HEK293 (cell line): ENCODE data around the gene RORB.

Experiments used
- CTCF ChIA-PET: fragments of 350-600 bp; formaldehyde crosslinking; extraction: SDS; loops from one replicate; lab custom pipeline; 2021; ENCODE audit warnings: antibody characterized with exemption; lab: Yijun Ruan, JAX
- POLR2A ChIA-PET: fragments of 300-600 bp; formaldehyde crosslinking; extraction: SDS; loops from one replicate; lab custom pipeline; 2020; ENCODE audit warnings: antibody characterized with exemption, inconsistent platforms; lab: Yijun Ruan, JAX
- H3K27ac ChIP-seq: fragments of 200-500 bp; sonication (Bioruptor generic); 2 replicates; pipeline ENCODE4 v1.5.1; 2014; ENCODE audit warnings: low read depth, low read length, control low read depth, inconsistent platforms; ENCODE audit errors: extremely low read depth
- H3K36me3 ChIP-seq, 2 experiments: fragments of 200-500 bp in 1 of 2; sonication (Bioruptor generic) in 1 of 2; 1 replicate in 1 of 2; 2 replicates in 1 of 2; pipeline ENCODE4 v1.5.1; 2014 to 2017; ENCODE audit warnings: inconsistent platforms in 2 of 2, low read length in 2 of 2; ENCODE audit not compliant: control insufficient read depth in 2 of 2, insufficient read depth in 1 of 2
- H3K4me1 ChIP-seq: fragments of 200-500 bp; sonication (Bioruptor generic); 2 replicates; pipeline ENCODE4 v1.5.1; 2014; ENCODE audit warnings: mild to moderate bottlenecking, low read length, inconsistent platforms; ENCODE audit not compliant: control insufficient read depth, insufficient read depth
- H3K4me3 ChIP-seq: 2 replicates; pipeline ENCODE4 v1.5.1; 2011; ENCODE audit warnings: low read depth, mild to moderate bottlenecking, control low read depth, low read length, moderate library complexity
- H3K9me3 ChIP-seq: fragments of 200-500 bp; sonication (Bioruptor generic); 2 replicates; pipeline ENCODE4 v1.5.1; 2014; ENCODE audit warnings: low read depth, low read length, inconsistent platforms; ENCODE audit not compliant: control insufficient read depth, insufficient read depth
- BCL11B ChIP-seq: fragments of 450-650 bp; formaldehyde crosslinking; IDR thresholded peaks from 2 replicates; pipeline ENCODE4 v1.5.1; 2016; ENCODE audit warnings: low read depth, missing biosample characterization, missing genetic modification characterization
- BCL6B ChIP-seq: fragments of 450-650 bp; formaldehyde crosslinking; IDR thresholded peaks from 2 replicates; pipeline ENCODE4 v1.5.1; 2017; ENCODE audit warnings: missing biosample characterization, missing genetic modification characterization
- ELK4 ChIP-seq: IDR thresholded peaks from 2 replicates; pipeline ENCODE4 v1.6.1; 2011; ENCODE audit warnings: mild to moderate bottlenecking, low read depth, low read length, borderline replicate concordance
- GLI4 ChIP-seq: fragments of 450-650 bp; formaldehyde crosslinking; IDR thresholded peaks from 2 replicates; pipeline ENCODE4 v1.5.1; 2016; ENCODE audit warnings: missing biosample characterization, missing genetic modification characterization
- HOXC10 ChIP-seq: sonication (generic); formaldehyde crosslinking; IDR thresholded peaks from 2 replicates; pipeline ENCODE4 v1.8.1; 2023; ENCODE audit warnings: mild to moderate bottlenecking, missing genetic modification reagents
- RBAK ChIP-seq: fragments of 450-650 bp; formaldehyde crosslinking; IDR thresholded peaks from 2 replicates; pipeline ENCODE4 v1.5.1; 2016; ENCODE audit warnings: missing biosample characterization, missing genetic modification characterization
- SALL2 ChIP-seq: fragments of 450-650 bp; formaldehyde crosslinking; IDR thresholded peaks from 2 replicates; pipeline ENCODE4 v1.5.0; 2017; ENCODE audit warnings: missing biosample characterization, mild to moderate bottlenecking, missing genetic modification characterization, borderline replicate concordance
- SCRT1 ChIP-seq: fragments of 450-650 bp; formaldehyde crosslinking; IDR thresholded peaks from 2 replicates; pipeline ENCODE4 v1.5.1; 2016; ENCODE audit warnings: missing biosample characterization, missing genetic modification characterization, borderline replicate concordance
- SP2 ChIP-seq: fragments of 450-650 bp; formaldehyde crosslinking; IDR thresholded peaks from 2 replicates; pipeline ENCODE4 v1.5.1; 2016; ENCODE audit warnings: missing biosample characterization, missing genetic modification characterization
- TSHZ1 ChIP-seq: fragments of 450-650 bp; formaldehyde crosslinking; IDR thresholded peaks from 2 replicates; pipeline ENCODE4 v1.5.1; 2016; ENCODE audit warnings: missing biosample characterization, missing genetic modification characterization, borderline replicate concordance
- YY1 ChIP-seq: fragments of 450-650 bp; formaldehyde crosslinking; IDR thresholded peaks from 2 replicates; pipeline ENCODE4 v1.5.1; 2018; ENCODE audit warnings: missing biosample characterization, missing genetic modification characterization
- ZNF140 ChIP-seq: fragments of 450-650 bp; formaldehyde crosslinking; IDR thresholded peaks from 2 replicates; pipeline ENCODE4 v1.5.1; 2016; ENCODE audit warnings: missing biosample characterization, missing genetic modification characterization
- ZNF155 ChIP-seq: fragments of 450-650 bp; formaldehyde crosslinking; IDR thresholded peaks from 2 replicates; pipeline ENCODE4 v1.5.1; 2016; ENCODE audit warnings: missing biosample characterization, missing genetic modification characterization
- ZNF157 ChIP-seq: fragments of 450-650 bp; formaldehyde crosslinking; IDR thresholded peaks from 2 replicates; pipeline ENCODE4 v1.5.1; 2016; ENCODE audit warnings: missing biosample characterization, missing genetic modification characterization
- ZNF16 ChIP-seq: fragments of 450-650 bp; formaldehyde crosslinking; IDR thresholded peaks from 2 replicates; pipeline ENCODE4 v1.5.1; 2016; ENCODE audit warnings: low read depth, missing biosample characterization, missing genetic modification characterization
- ZNF175 ChIP-seq: fragments of 450-650 bp; formaldehyde crosslinking; IDR thresholded peaks from 2 replicates; pipeline ENCODE4 v1.5.1; 2016; ENCODE audit warnings: missing biosample characterization, missing genetic modification characterization
- ZNF324 ChIP-seq: fragments of 450-650 bp; formaldehyde crosslinking; IDR thresholded peaks from 2 replicates; pipeline ENCODE4 v1.5.1; 2016; ENCODE audit warnings: missing biosample characterization, missing genetic modification characterization
- ZNF391 ChIP-seq: fragments of 450-650 bp; formaldehyde crosslinking; IDR thresholded peaks from 2 replicates; pipeline ENCODE4 v1.5.1; 2016; ENCODE audit warnings: low read depth, missing biosample characterization, missing genetic modification characterization, borderline replicate concordance
- ZNF398 ChIP-seq: fragments of 450-650 bp; formaldehyde crosslinking; IDR thresholded peaks from 2 replicates; pipeline ENCODE4 v1.5.1; 2017; ENCODE audit warnings: missing biosample characterization, missing genetic modification characterization
- ZNF521 ChIP-seq: fragments of 450-650 bp; formaldehyde crosslinking; IDR thresholded peaks from 2 replicates; pipeline ENCODE4 v1.5.1; 2017; ENCODE audit warnings: missing biosample characterization, mild to moderate bottlenecking, missing genetic modification characterization
- ZNF658 ChIP-seq: fragments of 450-650 bp; formaldehyde crosslinking; IDR thresholded peaks from 2 replicates; pipeline ENCODE4; 2016; ENCODE audit warnings: missing biosample characterization, missing genetic modification characterization
- ZNF670 ChIP-seq: fragments of 450-650 bp; formaldehyde crosslinking; IDR thresholded peaks from 2 replicates; pipeline ENCODE4 v1.5.1; 2016; ENCODE audit warnings: missing biosample characterization, missing genetic modification characterization, low read depth
- ZNF777 ChIP-seq: fragments of 450-650 bp; formaldehyde crosslinking; IDR thresholded peaks from 2 replicates; pipeline ENCODE4 v1.5.1; 2017; ENCODE audit warnings: missing biosample characterization, missing genetic modification characterization, borderline replicate concordance
- ZNF830 ChIP-seq: fragments of 450-650 bp; IDR thresholded peaks from 2 replicates; pipeline ENCODE4 v1.5.0; 2018; ENCODE audit warnings: missing biosample characterization, missing genetic modification characterization, low read depth, mild to moderate bottlenecking, moderate library complexity

RORB gene

GRCh38 chr9:74493512-74493911 is 3.6 kb upstream of the RORB start:
- POLR2A ChIA-PET, result no interaction called here
- Histone ChIP-seq H3K4me1 (no peaks in the 10 kb centered on the region), H3K4me3 (no peak overlapping the region), H3K27ac (no peak overlapping the region), H3K36me3 (no peaks in the 10 kb centered on the region), H3K9me3 (no peaks in the 10 kb centered on the region)
- CTCF ChIA-PET, result no interaction called here
- TF ChIP-seq TSHZ1 (no peak), ZNF155 (tag by site-specific recombination) (no peak), ZNF324 (tag by site-specific recombination) (no peak), ZNF830 (tag by site-specific recombination) (no peak), ZNF391 (tag by site-specific recombination) (no peak), ZNF398 (no peak), ZNF140 (tag by site-specific recombination) (no peak), HOXC10 (CRISPR knock-in tag) (no peak), YY1 (no peak), ZNF521 (tag by site-specific recombination) (no peak), ZNF16 (tag by site-specific recombination) (no peak), GLI4 (tag by site-specific recombination) (no peak), SP2 (tag by site-specific recombination) (no peak), BCL6B (no peak), ZNF670 (tag by site-specific recombination) (no peak), RBAK (tag by site-specific recombination) (no peak), ELK4 (no peak), SALL2 (tag by site-specific recombination) (no peak), ZNF777 (tag by site-specific recombination) (no peak), SCRT1 (tag by site-specific recombination) (no peak)

GRCh38 chr9:74494490-74494889 is 2.6 kb upstream of the RORB start:
- Histone ChIP-seq H3K27ac (no peak overlapping the region), H3K4me1 (no peaks in the 10 kb centered on the region), H3K36me3 (no peaks in the 10 kb centered on the region), H3K4me3 (no peak overlapping the region), H3K9me3 (no peaks in the 10 kb centered on the region)
- POLR2A ChIA-PET, result no interaction called here
- TF ChIP-seq BCL11B (tag by site-specific recombination), result no peak
- no peak for TF ChIP-seq ZNF157
- TF ChIP-seq ZNF658, result no peak
- TF ChIP-seq ZNF175 (tag by site-specific recombination), result no peak
- CTCF ChIA-PET, result no interaction called here
